Activated CD4-positive, alpha-beta T cell treated with anti-CD3 and anti-CD28 coated beads, Interleukin-2, amount 50 U/mL, for 1 hour (primary cell): ENCODE data around the gene SPATC1L.
"Not testable (repeated sequence)": the region's sequence is repeated elsewhere in the genome, so short reads cannot be mapped to it uniquely, and the experiment has no call there.

ENCODE experiments used
- DNase-seq: peaks from one replicate; pipeline ENCODE4 v3.0.0-alpha.2; 2020

SPATC1L gene

GRCh38 chr21:46214478-46215340, 30.4 kb upstream of the SPATC1L start:
- DNase-seq: no peak

DNA sequence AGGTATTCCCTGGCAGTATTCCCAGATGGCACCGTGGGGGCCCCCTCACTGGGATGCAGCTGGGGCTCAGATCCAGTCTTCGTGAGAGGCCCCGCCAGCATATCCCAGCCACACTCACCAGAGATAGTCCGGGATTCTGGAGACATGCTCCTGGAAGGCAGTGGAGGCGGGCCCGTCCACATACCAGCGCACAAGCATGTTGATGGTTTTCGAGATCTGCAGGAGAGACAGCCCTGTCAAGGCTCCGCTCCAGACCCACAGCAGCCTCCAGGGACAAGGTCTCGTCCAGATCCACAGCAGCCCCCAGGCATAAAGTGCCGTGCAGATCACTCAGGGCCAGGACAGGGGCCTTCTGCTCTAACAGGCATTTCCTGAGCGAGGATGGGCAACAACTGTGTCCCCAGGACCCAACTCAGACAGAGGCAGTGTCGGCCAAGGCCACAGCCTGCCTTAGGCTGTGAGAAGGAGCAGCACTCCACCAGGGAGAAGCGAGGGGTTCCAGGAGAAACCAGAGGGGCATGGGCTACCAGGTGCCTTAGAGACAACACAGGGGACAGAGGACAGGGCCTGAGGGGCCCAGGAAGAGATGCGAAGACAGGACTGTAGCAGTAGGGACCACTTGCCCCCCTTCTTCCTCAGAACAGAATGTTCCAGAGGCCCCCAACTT, 29.5 kb upstream of the SPATC1L start:
- no peak for DNase-seq

DNA sequence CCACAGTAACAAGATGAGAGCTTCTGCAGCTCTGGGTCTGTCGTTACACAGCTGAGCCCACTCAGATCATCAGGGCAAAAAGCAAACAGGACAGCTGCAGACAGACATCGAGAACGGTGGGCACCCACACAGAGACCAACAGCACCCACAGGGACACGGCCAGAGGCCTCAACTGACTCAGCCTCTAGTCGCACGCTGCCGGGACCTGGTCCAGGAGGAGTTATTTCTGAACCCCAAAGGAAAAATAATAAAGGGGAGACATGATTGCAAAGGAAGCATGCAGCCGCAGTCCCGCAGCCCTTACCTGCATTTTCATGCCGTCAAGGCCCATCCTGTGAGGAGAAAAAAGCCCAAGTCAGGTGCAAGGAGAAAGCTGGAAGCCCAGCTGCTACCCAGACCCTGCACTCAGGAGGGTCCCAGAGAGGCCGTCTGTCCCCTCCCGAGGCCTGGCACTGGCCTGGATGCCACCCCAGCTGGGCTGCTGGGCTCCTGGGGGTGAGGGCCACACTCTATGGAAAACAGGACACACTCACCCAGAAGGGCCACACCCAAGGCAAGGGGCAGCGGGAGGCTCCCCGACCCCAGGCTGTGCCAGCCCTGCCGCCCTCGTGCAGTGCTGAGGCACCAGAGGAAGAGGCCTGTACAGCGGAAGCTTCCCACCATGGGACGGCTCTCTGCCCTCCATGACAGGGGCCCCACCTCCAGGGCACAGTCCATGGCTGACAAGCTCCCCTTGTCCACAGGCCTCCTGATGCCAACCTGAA, 28.6 kb upstream of the SPATC1L start:
- DNase-seq: no peak

GRCh38 chr21:46211786-46212720, 27.8 kb upstream of the SPATC1L start:
- no peak for DNase-seq

- no peak for DNase-seq
Measured at GRCh38 chr21:46211376-46211775, 27.1 kb upstream of the SPATC1L start.

GRCh38 chr21:46210378-46211136, 26.3 kb upstream of the SPATC1L start:
- DNase-seq: no peak

DNA sequence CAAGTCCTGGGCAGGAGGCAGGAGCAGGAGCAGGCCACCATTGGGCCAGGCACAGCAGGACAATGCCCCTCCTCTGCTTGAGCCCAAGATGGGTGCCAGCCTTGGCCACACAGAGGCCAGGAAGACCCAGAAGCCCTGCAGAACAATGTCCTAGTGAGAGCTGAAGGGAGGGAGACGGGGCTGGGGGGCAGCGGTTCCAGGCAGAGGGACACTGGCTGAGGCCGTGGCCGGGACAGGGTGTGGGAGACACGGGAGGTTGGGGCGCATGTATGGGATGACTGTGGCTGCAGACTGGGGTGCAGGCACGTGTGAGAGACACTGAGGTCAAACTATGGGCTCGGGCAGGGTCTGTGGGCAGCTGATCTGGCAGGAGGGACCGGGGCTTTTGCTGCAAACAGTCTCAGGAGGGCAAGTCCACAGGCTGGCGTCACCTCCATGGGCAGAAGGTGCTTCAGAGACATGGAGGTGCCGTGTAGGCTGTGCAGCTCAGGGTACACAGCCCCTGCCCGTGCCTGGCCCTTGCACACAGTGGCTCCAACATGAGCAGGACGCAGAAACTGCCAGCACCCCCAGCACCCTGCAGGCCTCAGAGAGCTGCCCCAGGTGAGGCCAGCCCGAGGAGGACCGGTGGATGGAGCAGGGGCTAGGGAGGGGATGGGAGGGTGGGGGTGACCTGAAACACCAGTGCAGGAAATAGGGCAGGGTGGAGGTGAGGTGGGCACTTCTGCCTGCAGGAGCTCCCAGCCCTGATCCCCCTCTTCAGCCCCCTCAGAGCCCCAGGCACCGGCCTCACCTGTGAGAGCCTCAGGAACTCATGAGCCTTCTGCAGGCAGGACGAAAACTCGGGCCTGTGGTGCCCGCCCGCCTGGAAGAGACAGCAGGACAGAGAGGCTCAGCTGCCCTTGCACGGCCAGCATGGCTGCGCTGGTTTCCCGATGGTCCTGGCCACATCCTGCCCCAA, 24.8 kb upstream of the SPATC1L start:
- DNase-seq: no peak

- DNase-seq: no peak
Measured at GRCh38 chr21:46207920-46208591, 23.8 kb upstream of the SPATC1L start.

DNA sequence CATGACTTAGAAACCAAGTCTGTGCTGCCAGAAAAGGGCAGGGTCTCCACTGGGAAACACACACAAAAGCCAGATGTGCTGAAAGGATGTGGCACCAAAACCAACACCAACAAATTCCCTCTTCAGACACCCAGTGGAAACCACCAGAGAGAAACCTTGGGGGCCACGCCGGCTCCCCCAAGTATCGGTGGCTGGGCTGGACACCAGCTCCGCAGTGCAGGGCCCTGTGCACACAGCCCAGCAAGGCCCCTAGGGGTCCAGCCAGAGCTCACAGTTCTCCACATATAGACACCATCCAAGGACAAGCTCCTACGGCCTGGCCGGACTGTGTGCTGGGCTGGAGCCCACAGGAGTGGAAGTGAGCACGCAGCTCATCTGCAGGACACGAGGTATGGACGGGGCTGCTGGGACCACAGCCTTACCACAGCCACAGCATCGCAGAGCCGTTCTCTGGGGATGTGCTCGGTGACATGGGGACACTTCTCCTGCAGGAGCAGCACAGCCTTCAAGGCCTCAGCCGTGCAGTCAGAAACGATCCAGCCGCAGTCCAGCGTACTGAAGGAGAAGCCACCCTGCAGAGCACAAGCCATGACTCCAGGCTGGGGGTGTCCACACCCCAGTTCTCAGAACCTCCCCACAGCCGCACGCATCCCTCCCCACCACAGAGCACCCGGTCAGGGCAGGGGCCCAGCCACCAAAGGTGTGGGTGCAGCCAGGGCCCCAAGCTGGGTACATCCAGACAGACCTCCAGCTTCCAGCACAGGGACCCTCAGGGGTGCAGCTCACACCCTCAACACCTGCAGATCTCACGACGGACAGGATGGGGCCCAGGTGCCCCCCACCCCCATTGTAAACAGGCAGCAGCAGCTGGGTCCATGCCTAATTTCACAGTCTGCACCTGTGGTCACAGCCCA, 23.0 kb upstream of the SPATC1L start:
- DNase-seq: no peak

GRCh38 chr21:46206163-46207005, 22.1 kb upstream of the SPATC1L start:
- no peak for DNase-seq

DNA sequence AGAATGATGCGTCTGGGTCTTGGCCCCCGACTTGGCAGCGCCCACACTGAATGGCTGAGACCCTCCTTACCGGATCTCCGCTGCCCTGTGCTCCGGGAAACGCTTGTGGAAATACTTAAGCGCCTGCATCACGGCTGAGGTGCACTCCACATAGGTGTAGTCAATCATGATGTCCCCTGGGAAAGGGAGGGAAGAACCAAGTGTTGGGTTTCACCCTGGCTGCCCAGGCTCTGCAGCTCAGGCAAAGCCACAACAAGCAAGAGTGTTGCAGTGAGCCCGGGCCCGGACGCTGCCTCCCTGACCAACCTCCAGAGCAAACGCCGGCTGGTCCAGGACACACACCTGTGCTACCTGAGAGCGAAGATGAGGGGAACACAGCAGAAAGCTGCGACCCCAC, 21.5 kb upstream of the SPATC1L start:
- DNase-seq: no peak

DNA sequence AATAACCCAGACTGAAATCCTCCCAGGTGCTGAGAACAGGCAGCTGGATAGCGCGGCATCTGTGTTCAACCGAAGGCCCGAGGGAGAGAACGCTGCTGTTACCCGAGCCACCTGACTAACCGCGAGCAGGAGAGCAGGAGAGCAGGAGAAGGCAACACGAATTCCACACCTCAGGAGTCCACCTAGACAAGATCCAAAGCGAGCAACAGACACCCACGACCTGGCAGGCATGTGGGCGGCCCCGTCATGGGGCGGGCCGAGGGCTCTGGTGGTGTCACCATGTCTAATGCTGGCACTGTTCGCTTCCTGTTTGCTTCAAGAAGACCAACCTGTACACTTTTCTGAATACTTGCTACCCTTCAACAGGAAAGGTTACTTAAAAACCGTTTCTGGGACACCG, 20.9 kb upstream of the SPATC1L start:
- DNase-seq: no peak

- no peak for DNase-seq
Measured at GRCh38 chr21:46203203-46203600, 18.9 kb upstream of the SPATC1L start.

DNA sequence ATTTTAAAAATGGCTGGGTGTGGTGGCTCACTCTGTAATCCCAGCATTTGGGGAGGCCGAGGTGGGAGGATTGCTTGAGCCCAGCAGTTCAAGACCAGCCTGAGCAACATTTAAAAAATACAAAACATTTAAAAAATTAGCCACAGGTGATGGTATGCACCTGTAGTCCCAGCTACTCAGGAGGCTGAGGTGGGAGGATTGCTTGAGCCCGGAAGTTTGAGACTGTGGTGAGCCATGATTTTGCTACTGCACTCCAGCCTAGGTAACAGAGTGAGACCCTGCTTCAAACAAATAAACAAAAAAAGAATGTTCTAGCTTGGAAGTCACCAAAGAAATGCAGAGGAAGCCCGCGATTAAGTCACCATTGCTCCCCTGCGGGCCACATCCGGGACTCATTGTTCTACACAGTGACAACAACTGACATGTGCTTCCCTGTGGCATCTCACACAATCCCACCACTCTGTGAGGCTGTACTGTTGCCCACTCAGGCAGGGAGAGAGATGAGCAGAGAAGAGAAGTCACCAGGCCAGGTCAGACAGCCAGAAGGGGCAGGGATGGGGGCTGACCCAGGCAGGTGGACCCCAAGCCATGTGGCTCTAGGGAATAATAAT, 18.4 kb upstream of the SPATC1L start:
- DNase-seq: no peak

GRCh38 chr21:46200877-46201803, 16.9 kb upstream of the SPATC1L start:
- DNase-seq: not testable (repeated sequence)
